A549 (cell line): ENCODE results near the gene NUDT16L1.

Experiments
- CBX2 ChIP-seq: fragments of 200-600 bp; sonication (generic); IDR thresholded peaks from 2 replicates; pipeline ENCODE4 v1.6.1; 2016; ENCODE audit warnings: low read depth, mild to moderate bottlenecking, borderline replicate concordance
- CHD2 ChIP-seq: fragments of 150-350 bp; IDR thresholded peaks from 2 replicates; pipeline ENCODE4 v1.6.1; 2014; ENCODE audit warnings: low read length; ENCODE audit not compliant: partially characterized antibody
- CTCF ChIP-seq: fragments of >200 bp; sonication (Bioruptor Twin); formaldehyde crosslinking; IDR thresholded peaks from 3 replicates; pipeline ENCODE4 v1.5.1; 2016
- ELK1 ChIP-seq: fragments of 150-350 bp; IDR thresholded peaks from 2 replicates; pipeline ENCODE4 v1.6.1; 2014; ENCODE audit warnings: low read depth, mild to moderate bottlenecking, low read length
- EP300 ChIP-seq, 2 experiments: fragments of >200 bp; sonication (Bioruptor Twin); formaldehyde crosslinking; IDR thresholded peaks; 2 replicates in 1 of 2; 3 replicates in 1 of 2; pipeline ENCODE4 v1.6.1; 2016 to 2017
- GATA3 ChIP-seq: IDR thresholded peaks from 2 replicates; pipeline ENCODE4 v1.6.1; 2012; ENCODE audit warnings: borderline replicate concordance
- MAZ ChIP-seq: fragments of 150-350 bp; IDR thresholded peaks from 2 replicates; pipeline ENCODE4 v1.6.1; 2014; ENCODE audit warnings: antibody characterized with exemption, low read depth, low read length, borderline replicate concordance
- POLR2A ChIP-seq: IDR thresholded peaks from 2 replicates; pipeline ENCODE4 v1.6.1; 2012; ENCODE audit warnings: mild to moderate bottlenecking, low read length
- RCOR1 ChIP-seq: fragments of 150-350 bp; IDR thresholded peaks from 2 replicates; pipeline ENCODE4 v1.6.1; 2014; ENCODE audit warnings: antibody characterized with exemption, low read length, low read depth
- TF ChIP-seq, protein P1 (sequence below): fragments of 200-600 bp; sonication (generic); IDR thresholded peaks from 2 replicates; pipeline ENCODE4 v1.6.1; 2016; ENCODE audit warnings: antibody characterized with exemption, mild to moderate bottlenecking, moderate library complexity

DNA sequence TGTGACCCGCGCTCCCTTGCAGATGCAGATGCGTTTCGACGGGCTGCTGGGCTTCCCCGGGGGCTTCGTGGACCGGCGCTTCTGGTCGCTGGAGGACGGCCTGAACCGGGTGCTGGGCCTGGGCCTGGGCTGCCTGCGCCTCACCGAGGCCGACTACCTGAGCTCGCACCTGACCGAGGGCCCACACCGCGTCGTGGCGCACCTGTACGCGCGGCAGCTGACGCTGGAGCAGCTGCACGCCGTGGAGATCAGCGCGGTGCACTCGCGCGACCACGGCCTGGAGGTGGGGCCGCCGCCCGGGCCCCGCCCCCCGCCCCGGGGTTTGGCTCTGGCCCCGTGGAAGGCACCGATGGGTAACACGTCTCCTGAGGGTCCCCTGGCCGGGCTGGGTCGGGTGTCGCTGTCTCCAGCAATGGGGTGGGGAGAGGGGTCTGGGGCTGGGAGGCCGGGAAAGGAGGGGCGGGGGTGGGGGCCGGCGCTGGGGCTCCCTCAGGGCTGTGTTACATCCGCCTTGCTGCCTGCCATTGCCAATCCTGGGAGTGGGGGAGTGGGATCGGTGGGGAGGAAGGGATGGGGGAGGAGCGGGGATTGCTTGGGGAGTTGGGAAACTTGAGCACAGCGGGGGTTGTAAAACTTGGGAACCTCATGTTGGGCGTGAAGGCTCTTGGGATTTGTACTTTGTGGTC lies 737 bp downstream of the NUDT16L1 start:
- TF ChIP-seq ELK1 (no peak), MAZ (no peak), POLR2A (no peak), CHD2 (no peak), CTCF (no peak; the same call in 2 of the 3 replicates), CBX2 (no peak), EP300 (IDR thresholded peaks at IDR 0.05) (no peak), RCOR1 (no peak), GATA3 (no peak)
- TF ChIP-seq, protein P1, sequence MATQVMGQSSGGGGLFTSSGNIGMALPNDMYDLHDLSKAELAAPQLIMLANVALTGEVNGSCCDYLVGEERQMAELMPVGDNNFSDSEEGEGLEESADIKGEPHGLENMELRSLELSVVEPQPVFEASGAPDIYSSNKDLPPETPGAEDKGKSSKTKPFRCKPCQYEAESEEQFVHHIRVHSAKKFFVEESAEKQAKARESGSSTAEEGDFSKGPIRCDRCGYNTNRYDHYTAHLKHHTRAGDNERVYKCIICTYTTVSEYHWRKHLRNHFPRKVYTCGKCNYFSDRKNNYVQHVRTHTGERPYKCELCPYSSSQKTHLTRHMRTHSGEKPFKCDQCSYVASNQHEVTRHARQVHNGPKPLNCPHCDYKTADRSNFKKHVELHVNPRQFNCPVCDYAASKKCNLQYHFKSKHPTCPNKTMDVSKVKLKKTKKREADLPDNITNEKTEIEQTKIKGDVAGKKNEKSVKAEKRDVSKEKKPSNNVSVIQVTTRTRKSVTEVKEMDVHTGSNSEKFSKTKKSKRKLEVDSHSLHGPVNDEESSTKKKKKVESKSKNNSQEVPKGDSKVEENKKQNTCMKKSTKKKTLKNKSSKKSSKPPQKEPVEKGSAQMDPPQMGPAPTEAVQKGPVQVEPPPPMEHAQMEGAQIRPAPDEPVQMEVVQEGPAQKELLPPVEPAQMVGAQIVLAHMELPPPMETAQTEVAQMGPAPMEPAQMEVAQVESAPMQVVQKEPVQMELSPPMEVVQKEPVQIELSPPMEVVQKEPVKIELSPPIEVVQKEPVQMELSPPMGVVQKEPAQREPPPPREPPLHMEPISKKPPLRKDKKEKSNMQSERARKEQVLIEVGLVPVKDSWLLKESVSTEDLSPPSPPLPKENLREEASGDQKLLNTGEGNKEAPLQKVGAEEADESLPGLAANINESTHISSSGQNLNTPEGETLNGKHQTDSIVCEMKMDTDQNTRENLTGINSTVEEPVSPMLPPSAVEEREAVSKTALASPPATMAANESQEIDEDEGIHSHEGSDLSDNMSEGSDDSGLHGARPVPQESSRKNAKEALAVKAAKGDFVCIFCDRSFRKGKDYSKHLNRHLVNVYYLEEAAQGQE, result no peak
